Endothelial cell (in vitro differentiated cells): Measurements from ENCODE around the gene MACROD2. TPM values are rescaled to one million over a fixed set of nuclear protein-coding genes. Genes with fewer than 3 reads are reported as not detected.

ENCODE experiments used
- DNase-seq: peaks from one replicate; pipeline ENCODE4 v3.0.0; 2021; ENCODE audit warnings: low spot score
- H3K27ac Mint-ChIP-seq: one replicate; pipeline ENCODE4 v1.8.0; 2021; ENCODE audit warnings: mixed read lengths, inconsistent platforms; ENCODE audit not compliant: unreplicated experiment
- H3K27me3 Mint-ChIP-seq: one replicate; pipeline ENCODE4 v1.8.0; 2021; ENCODE audit warnings: mild to moderate bottlenecking, moderate library complexity, mixed read lengths, inconsistent platforms; ENCODE audit not compliant: unreplicated experiment
- H3K36me3 Mint-ChIP-seq: one replicate; pipeline ENCODE4 v1.8.0; 2021; ENCODE audit warnings: mild to moderate bottlenecking, low read depth, mixed read lengths, inconsistent platforms; ENCODE audit not compliant: unreplicated experiment
- H3K4me1 Mint-ChIP-seq: one replicate; pipeline ENCODE4 v1.8.0; 2021; ENCODE audit warnings: mild to moderate bottlenecking, mixed read lengths, inconsistent platforms; ENCODE audit not compliant: unreplicated experiment
- H3K4me3 Mint-ChIP-seq: one replicate; pipeline ENCODE4 v1.8.0; 2021; ENCODE audit warnings: mild to moderate bottlenecking, mixed read lengths, inconsistent platforms; ENCODE audit not compliant: unreplicated experiment
- H3K9me3 Mint-ChIP-seq: one replicate; pipeline ENCODE4 v1.8.0; 2021; ENCODE audit warnings: mixed read lengths, inconsistent platforms; ENCODE audit not compliant: unreplicated experiment
- CTCF ChIP-seq: fragments of 200-600 bp; sonication (generic); IDR thresholded peaks from one replicate; pipeline ENCODE4 v1.5.0; 2021; ENCODE audit warnings: antibody characterized with exemption; ENCODE audit not compliant: unreplicated experiment
- total RNA-seq: library from RNA; stranded (reverse); fragmentation: NEBNext Ultra II Directional; extraction: Animal tissue kit (Norgen Biotek cat#: 25700); gene quantifications from one replicate; pipeline ENCODE4 v1.2.1, GENCODE V29; 2021; ENCODE audit not compliant: unreplicated experiment

Gene MACROD2
- total RNA-seq, 1 donor from 2014 or later = 6.4 TPM

- H3K36me3 Mint-ChIP-seq = no peaks in the 10 kb centered on the region
- no peak for DNase-seq
- peaks cover 3% of the 10 kb centered on the region for H3K27me3 Mint-ChIP-seq
- H3K27ac Mint-ChIP-seq = no peak overlapping the region
- H3K9me3 Mint-ChIP-seq = no peaks in the 10 kb centered on the region
- no peak overlapping the region for H3K4me3 Mint-ChIP-seq
- no peak for TF ChIP-seq CTCF
- H3K4me1 Mint-ChIP-seq = no peaks in the 10 kb centered on the region
Measured at GRCh38 chr20:15653396-15654207, 1658.3 kb downstream of the MACROD2 start.

DNA sequence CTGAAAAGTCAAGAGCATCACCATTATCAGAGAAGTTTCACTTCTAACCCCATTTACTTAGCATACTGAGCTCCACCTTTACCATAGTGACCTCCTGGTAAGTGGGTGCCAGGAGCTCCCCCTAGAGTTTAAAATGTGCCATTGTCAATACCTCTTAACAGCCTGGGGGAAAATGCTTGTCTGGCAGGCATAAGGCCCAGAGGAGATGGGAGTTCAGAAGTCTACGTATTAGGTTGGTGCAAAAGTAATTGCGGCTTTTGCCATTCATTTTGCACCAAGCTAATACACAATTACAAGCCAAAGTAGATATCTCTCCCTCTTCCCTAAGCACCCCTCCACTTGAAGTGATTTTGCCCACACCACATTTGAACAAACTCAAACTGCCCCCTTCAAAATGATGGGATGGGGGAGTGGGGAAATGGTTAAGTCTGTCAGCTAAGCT, 1658.9 kb downstream of the MACROD2 start:
- Mint-ChIP-seq H3K4me3 (no peak overlapping the region), H3K27me3 (peaks cover 3% of the 10 kb centered on the region), H3K27ac (no peak overlapping the region), H3K4me1 (no peaks in the 10 kb centered on the region), H3K36me3 (no peaks in the 10 kb centered on the region), H3K9me3 (no peaks in the 10 kb centered on the region)
- DNase-seq = peak; percentile 53
- peak; percentile 62 for TF ChIP-seq CTCF

- H3K27me3 Mint-ChIP-seq = peaks cover 3% of the 10 kb centered on the region
- no peak overlapping the region for H3K27ac Mint-ChIP-seq
- H3K9me3 Mint-ChIP-seq = no peaks in the 10 kb centered on the region
- no peak for DNase-seq
- no peak overlapping the region for H3K4me3 Mint-ChIP-seq
- no peak for TF ChIP-seq CTCF
- no peaks in the 10 kb centered on the region for H3K4me1 Mint-ChIP-seq
- H3K36me3 Mint-ChIP-seq = no peaks in the 10 kb centered on the region
Measured at GRCh38 chr20:15655295-15655874, 1660.1 kb downstream of the MACROD2 start.

GRCh38 chr20:15656124-15656523, 1660.8 kb downstream of the MACROD2 start:
- no peaks in the 10 kb centered on the region for H3K36me3 Mint-ChIP-seq
- H3K27ac Mint-ChIP-seq = no peak overlapping the region
- no peak overlapping the region for H3K4me3 Mint-ChIP-seq
- H3K27me3 Mint-ChIP-seq = peaks cover 3% of the 10 kb centered on the region
- no peaks in the 10 kb centered on the region for H3K4me1 Mint-ChIP-seq
- no peak for TF ChIP-seq CTCF
- H3K9me3 Mint-ChIP-seq = no peaks in the 10 kb centered on the region
- no peak for DNase-seq

DNA sequence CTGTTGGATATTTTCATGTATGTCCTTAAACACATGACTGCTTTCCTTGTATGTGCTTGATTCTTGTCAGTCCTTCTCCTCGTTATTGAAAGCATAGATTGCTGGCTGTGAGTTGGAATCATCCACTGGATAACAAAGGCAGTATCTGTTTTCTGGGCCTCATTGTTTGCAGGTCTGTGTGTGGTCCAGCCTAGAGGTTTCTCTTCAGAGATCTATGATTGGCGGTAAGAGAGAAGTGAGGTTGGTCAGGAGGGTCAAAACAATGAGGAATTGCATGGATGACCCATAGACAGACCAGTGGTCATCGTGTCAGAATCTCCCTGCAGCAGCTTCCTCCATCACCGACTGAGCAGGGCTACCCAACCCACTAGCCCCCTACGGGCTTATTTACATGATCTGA, 1663.0 kb downstream of the MACROD2 start:
- Mint-ChIP-seq H3K27ac (no peak overlapping the region), H3K36me3 (no peaks in the 10 kb centered on the region), H3K9me3 (no peaks in the 10 kb centered on the region), H3K27me3 (peaks cover 3% of the 10 kb centered on the region), H3K4me1 (no peaks in the 10 kb centered on the region), H3K4me3 (no peak overlapping the region)
- no peak for DNase-seq
- TF ChIP-seq CTCF = no peak
